A172 (cell line): Measurements from ENCODE around the gene TRIM41. TPM values are rescaled to one million over a fixed set of nuclear protein-coding genes. Genes with fewer than 3 reads are reported as not detected.
"Not testable (repeated sequence)": the region's sequence is repeated elsewhere in the genome, so short reads cannot be mapped to it uniquely, and the experiment has no call there.

Source experiments
- DNase-seq: peaks from one replicate; pipeline ENCODE4 v3.0.0-alpha.2; 2015; ENCODE audit warnings: low spot score
- total RNA-seq: library from RNA; depleted of rRNA; stranded (reverse); fragments of >200 nt; shearing (Covaris generic); gene quantifications from 2 replicates; pipeline ENCODE4 v1.2.3, GENCODE V29; 2014

TRIM41 gene
- total RNA-seq, 1 experiment from 2014 or later: 10.3 TPM

GRCh38 chr5:181192337-181193046 is 30.6 kb upstream of the TRIM41 start:
- DNase-seq: no peak

GRCh38 chr5:181193656-181194055 is 29.4 kb upstream of the TRIM41 start:
- no peak for DNase-seq

DNA sequence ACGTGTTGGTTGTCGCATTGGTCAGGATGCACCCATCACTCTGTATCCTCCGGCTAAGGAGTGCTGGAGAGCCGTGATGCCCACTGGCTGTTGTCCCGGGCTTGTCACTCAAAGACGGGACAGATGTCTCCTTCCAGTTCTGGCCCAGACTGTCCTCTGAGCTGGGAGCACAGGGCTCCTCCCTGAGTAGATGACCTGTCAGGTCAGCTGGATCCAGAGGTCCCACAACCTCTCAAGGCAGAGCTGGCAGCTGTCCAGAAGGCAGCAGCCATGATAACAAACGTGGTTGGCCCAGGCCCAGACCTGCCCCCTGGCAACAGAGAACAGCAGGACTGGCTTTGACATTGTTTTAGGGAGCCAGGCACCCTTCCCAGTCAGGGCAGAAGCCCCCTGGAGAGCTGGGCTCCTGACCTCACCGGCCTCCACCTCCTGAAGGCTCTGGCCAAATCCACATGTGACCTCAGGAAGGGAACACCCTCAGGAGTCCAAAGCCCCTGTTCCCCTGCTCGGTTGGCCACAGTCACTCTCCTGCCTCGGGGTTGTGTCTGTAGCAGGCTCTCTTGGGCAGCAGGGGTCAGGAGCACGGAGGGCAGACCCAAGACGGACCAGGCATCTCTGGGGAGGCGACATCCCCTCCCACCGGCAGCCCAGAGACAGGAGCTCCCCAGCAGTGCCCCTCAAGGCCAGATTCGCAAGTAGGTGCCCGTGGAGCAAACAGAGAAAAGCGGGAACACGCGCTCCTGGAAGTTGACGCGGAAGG is 28.4 kb upstream of the TRIM41 start:
- no peak for DNase-seq

- no peak for DNase-seq
These were observed 27.8 kb upstream of the TRIM41 start for GRCh38 chr5:181195249-181195761.

GRCh38 chr5:181197326-181197951 is 25.6 kb upstream of the TRIM41 start:
- DNase-seq: no peak

DNA sequence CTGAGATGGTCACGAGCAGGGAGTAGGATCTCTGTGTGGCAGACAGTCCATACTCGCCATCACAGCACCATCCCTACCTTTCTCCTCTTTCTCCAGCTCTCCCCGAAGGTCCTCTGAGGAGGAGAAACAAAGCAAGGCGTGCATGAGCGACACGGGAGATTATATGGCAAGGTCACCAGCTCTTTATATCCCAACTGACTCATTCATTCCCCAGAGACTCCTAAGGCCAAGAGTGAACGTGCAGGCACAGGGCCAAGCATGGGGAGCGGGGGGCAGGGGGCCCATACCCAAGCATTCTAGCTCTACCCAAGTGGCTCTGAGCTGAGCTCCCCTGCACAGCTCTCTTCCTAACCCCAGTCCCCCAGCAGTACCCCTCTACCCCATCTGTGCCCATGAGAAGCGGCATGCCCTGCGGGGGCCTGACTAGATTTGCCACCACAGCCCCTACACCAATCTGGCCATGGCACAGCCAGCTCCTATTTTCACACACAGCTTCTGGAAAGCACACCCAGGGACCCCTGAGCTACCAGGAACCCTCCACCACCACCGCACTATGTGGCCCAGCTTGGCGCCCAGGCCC is 24.9 kb upstream of the TRIM41 start:
- no peak for DNase-seq

GRCh38 chr5:181198905-181199519 is 24.1 kb upstream of the TRIM41 start:
- DNase-seq: no peak

DNA sequence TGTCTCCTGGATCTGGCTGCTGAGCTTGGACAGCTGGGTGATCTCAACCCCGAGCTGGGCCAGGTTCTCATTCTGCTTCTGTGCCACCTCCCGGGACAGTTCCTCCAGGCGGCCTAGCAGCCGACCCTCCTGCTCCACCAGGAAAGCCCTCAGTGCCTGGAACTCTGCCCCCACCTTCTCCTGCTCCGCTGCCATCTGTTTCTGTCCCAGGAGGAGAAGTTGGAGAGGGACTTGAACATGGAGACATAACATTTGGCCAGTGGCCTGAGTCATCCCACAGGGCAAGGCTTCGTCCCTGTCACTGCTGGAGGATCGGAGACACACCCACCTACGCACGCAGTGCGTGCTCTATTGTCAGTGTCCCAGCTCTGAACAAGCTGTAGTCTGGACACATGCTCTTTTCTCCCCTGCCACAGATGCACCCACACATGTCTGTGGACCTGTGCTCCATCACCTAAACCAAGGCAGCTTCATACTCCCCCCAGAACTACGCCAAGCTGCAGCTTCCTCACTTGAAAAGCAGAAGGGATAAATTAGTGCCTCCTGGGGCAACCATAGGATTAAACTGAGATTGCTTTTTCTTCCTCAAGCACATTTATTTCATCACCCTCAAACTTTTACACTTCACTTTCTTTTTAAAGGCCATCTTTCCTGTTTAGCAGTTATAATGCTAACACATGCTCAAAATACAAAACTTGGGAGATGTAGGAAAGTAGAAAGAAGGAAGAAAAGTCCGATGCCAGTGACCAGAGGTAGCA is 23.0 kb upstream of the TRIM41 start:
- DNase-seq: no peak

DNA sequence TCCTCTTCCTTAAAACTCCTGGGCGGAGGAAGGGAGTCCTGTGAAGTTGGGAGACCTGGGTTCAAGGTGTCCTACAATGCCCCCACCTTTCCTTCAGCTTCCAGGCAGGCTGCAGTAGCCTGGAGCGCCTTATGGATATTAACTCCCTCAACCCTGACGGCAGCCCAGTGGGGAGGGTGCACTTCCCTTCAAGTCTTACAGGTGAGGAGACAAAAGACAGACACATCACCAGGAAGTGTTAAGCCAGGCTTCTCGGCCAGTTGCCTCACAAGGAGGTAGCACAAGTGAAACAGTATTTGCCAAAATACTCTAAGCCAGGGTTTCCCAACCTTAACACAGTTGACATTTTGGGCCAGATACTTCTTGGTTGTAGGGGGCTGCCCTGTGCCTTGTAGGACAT is 22.3 kb upstream of the TRIM41 start:
- DNase-seq: no peak

DNA sequence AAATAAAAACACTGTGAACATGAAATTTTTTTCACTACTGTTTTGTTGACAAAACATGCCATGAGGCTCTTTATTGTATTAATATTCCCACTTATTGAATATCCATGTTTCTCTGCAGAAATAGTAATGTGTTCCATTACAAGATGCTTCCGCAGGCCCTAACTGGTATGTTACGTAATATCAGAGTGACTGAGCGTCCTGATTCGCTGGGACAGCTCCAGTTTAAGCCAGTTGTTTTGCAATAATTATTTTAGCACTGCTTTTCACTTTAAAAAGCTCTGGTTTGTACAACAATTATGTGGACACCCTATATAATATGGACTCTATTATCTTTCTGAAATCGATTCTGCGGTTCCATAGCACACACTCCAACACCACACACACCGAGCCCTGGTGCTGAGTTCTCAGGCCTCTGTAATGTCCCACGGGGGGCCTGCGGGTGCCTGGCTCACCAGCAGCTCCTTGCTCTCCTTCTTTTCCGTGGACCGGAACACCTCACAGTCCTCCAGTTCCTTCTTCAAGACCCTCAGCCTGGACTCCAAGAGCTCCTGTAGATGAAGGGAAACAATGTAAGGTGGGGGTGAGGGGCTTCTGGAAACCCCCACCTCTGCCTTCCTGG is 19.9 kb upstream of the TRIM41 start:
- no peak for DNase-seq

DNA sequence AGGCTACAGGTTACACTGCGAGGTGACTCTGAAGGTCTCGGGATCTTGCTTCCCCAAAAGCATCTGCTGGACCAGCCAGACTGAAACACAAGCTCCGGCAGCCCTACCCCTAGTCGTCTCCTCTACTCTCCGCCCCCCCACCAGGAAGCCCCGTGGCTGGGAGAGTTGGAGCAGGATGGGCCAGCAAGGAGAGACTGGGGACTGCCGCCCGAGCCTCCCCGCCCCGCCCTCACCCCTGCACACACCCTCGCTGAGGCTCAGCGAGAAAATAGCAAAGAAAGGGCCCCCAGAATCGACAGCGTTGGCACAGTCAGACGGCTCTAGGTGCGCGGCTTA is 19.3 kb upstream of the TRIM41 start:
- no peak for DNase-seq

DNA sequence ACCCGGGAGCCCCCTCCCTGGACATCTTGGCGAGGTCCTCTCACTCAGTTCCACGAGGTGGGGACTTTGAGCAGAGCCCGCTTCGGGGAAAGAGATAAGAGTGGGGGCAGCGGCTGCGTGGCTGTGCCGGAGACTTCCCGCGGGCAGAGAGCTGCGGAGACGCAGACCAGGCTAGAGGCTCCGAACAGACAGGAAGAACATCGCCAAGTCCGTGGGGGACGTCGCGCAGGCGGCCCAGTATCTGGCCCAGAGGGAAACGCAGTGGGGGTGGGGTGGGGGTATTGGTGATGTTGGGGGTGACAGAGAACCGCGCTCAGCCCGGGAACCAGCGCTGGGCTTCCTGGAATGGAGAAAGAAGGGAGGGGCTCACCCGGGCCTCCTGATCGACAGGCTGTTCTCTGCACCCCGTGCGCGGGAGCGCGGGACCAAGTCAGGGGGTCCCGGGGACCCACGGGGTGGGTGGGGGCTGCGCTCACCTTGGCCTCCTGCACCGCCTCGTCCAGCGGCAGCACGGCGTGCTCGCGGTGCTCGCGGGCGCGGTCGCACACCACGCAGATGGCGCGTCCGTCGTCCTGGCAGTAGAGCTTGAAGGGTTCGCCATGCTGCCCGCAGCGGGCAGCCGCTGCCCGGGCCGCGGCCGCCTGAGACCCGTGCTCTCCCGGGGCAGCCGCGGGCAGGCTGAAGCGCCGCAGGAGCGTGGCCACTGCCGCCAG is 18.8 kb upstream of the TRIM41 start:
- DNase-seq: no peak

DNA sequence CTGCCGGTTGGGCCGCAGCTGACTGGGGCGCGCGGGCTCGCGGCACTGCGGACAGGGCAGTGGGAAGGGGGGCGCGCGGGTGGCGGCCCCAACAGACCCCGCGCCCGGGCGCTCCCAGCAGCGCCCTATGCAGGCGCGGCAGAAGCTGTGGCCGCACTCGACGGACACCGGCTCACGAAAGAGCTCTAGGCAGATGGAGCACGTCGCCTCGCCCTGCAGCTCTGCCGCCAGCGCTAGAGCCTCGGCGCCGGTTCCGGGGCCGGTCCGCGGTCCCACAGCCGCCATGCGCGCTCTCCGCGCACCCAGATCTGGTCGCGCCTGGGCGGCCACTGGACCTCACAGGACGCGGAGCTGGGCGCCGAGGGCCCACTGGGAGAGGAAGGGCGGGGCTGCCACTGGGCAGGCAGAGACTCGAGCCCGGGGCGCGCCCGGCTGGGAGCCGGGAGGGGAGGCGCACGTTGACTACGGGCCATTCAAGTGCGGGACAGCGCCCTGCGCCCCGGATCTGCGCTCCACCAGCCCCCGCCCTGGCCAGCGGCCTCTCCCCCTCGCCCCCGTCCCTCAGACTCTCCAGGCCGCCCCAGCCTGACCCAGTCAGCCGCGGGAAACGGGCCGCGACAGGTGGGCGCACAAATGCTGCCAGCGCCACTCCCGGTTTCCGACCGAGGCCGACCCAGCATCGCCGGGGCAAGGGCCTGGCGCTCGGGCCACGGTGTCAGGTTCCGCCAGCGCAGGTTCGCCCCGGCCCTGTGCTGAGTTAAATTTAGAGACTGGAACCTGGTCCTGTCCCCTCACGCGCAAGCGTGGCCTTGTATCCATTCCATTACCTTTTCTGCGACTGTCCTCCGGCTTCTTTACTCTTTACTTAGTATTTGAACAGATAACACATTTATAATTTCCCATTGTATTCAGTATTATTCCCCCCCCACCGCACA is 18.0 kb upstream of the TRIM41 start, which contains the start of gene TRIM7:
Gene TRIM7 (minus strand): TSS at position 371 of the 935 bp plus-strand sequence. CDS start 86 bp downstream, at position 285.
- no peak for DNase-seq

DNA sequence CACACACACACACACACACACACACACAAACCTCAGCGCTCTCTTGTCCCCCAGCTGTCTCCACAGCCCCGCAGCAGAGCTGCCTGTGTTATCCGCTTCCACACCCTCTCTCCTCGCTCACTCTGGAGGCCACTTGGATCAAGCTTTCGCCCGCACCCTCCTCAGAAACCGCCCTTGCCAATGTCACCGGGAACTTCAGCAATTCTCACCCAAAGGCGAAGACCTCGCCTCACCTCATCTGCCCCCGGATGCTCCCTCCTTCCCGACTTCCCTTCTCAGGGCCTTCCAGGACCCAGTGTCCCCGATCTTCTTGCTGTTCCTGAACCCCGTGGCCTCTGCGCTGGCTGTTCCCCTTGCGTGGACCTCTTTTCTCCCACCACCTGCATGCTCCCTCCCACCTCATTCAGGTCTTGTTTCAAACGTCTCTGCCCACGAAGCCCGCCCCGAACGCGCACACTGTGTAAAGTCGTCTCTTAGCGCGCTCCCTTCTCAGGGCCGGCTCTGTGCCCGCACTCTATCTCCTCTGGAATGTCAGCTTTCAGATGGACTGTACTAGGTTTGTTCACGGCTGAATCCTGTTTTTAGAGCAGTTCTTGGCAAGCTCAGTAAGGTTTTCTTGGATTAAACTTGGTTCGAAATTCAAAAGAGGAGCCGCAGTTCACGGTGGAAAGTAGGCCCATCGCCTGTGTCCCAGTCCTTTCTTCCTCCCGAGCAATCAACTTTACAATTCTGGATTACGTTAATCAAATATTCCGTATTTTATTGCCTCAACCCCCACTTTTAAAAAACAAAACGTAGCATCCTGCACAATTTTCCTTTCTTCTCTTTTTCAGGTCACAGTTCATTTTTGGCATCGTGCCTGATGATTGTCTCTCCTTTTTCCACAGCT is 17.1 kb upstream of the TRIM41 start:
- no peak for DNase-seq

GRCh38 chr5:181207214-181207959 is 15.7 kb upstream of the TRIM41 start:
- DNase-seq: peak; percentile 95

DNA sequence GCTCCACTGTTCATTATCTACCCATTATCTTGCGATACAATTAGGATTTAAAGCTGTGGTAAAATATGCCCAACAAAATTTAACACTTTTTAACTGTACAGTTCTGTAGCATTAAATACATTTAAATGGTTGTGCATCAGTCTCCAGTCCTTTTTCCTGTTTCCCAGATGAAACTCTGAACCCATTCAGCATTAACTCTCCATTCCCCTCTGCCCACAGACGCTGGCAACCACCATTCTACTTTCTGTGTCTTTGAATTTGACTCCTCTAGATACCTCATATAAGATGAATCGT is 15.2 kb upstream of the TRIM41 start:
- DNase-seq: no peak

GRCh38 chr5:181209006-181209405 is 14.1 kb upstream of the TRIM41 start:
- not testable (repeated sequence) for DNase-seq
